GM04503 (cell line): ENCODE measurements around the gene LAMP1.
"Not testable (repeated sequence)": the region's sequence is repeated elsewhere in the genome, so short reads cannot be mapped to it uniquely, and the experiment has no call there.

ENCODE experiments used
- DNase-seq: peaks from one replicate; pipeline ENCODE4 v3.0.0-alpha.2; 2012; ENCODE audit warnings: low read depth

The LAMP1 gene

DNA sequence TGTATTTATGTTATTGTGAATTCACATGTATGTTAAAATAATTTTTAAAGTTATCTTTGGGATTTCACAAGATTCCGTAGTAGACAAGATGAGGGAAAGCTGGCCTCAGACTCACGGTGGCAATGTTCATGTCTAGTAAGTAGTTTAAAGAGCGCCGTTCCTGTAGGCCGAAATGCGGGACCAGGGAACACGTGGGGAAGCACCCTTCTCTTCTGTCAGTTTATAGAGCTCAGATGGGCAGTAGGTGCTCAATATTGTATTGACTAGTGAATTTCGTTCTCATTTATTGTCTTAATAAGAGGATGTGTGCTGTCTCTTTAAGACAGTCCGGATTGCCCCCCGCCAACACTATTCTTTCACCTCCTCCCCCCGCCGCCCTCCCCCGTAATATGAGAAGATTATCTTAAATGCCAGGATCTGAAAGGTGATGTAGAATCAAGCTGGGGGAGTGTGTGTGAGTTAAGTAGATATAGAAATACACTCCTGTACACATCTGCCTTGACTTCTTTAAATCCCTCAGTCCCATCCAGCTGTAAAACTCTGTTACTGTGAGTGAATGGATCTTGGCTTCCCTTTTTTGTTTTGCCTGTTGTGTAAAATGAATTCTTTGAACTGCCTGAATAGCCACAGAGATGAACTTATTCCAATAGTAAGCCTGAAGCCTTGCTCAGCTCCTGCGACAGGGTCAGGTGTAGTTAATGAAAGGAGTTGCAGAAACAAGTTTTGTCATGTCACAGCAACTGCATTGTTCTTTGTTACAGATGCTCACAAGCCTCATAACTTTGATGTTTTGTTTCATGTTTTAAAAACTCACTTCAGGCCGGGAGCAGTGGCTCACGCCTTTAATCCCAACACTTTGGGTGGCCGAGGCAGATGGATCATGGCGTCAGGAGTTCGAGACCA, 1.3 kb downstream of the LAMP1 start:
- DNase-seq, result no peak

DNA sequence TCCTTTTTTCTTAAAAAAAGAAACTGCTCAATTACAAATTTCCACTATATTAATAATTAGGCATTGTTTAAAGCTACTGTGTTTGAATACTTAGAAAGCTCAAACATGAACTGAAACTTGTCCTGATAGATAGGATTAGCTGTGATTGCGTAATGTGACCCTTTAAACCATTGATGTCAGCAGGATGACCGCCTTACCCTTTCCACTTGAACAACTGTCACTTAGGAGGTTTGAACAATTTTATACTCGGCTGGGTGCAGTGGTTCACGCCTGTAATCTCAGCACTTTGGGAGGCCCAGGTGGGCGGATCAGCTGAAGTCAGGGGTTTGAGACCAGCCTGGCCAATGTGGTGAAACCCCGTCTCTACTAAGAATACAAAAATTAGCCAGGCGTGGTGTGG, 2.9 kb downstream of the LAMP1 start:
- DNase-seq, result no peak

DNA sequence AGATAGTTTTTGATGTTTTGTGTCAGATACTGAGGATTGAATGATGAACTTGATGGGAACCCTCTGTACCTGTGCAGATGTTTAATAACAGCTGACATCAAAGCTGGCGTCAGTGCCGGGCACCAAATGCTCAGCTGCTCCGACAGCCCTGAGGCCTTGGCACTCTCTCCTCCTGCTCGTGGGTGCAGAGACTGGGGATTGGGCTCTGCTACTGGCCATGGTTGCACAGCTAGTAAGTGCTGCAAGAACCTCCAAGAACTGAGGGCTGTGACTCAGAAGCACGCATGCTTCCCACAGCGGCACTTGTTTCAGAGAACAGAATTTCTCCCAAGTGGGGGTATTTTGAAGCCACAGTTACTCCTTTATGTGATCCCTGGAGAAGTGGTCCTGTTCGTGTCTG, 5.9 kb downstream of the LAMP1 start:
- DNase-seq, result no peak

DNA sequence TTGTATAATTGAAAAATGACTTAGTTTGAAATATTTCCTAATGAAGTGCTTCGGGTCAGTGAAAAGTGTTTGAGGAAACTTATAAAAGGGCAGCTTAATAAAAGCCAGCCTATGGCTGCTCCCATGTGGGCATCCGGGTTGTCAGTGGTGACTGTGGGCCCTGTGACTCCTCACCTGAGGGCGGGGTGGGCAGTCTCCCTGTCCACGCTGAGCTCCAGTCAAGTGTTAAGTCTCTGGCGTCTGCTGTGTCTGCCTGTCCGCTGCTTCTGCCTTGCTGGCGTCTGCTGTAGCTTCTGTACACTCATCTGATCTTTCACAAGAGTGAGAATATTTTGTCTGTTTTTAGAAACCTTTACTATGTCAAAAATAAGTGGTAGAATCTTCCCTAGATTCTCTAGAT, 7.1 kb downstream of the LAMP1 start:
- DNase-seq, result no peak

DNA sequence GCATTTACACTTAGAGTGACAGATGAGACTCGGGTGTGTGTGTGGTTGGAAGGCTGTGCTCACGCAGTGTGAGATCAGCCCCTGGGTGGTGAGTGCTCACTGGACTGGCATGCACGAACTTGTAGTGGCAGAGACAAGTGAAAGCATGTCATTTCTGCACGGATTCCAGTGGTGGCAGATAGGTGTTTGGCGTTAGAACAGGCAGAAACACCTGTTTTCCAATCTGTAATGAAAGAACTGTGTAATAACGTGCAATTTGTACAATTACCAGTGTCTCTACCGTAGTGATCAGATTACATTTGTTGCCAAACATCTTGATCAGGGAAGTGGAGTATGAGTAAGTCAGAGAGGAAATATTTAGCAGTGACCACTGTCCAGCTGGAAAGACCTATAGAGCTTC, 8.2 kb downstream of the LAMP1 start:
- peak; percentile 16 for DNase-seq

DNA sequence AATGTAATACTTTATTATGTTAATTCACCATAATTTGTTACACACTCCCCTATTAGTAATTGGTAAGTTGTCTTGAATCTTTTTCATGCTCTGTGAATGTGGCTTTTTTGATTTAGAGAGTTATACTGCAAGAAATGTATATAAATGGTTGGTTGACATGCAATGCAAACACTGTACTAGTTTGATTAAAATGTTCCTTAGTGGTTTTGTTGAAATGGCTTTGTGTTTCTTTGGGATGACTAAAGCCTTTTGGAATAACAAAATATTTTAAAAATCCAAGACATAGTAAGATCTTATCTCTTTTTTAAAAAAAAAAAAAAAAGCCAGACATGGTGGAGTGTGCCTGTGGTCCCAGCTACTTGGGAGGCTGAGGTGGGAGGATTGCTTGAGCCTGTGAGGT, 10.5 kb downstream of the LAMP1 start:
- no peak for DNase-seq

DNA sequence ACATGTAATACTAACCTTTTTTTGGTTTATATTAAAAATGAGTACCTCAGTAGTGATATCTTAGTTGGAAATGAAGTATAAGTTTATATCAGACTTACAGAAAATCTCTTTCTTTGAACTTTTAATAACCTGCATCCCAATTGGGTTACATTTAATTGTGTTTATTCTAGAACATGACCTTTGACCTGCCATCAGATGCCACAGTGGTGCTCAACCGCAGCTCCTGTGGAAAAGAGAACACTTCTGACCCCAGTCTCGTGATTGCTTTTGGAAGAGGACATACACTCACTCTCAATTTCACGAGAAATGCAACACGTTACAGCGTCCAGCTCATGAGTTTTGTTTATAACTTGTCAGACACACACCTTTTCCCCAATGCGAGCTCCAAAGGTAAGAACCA, 12.4 kb downstream of the LAMP1 start:
- DNase-seq, result no peak

DNA sequence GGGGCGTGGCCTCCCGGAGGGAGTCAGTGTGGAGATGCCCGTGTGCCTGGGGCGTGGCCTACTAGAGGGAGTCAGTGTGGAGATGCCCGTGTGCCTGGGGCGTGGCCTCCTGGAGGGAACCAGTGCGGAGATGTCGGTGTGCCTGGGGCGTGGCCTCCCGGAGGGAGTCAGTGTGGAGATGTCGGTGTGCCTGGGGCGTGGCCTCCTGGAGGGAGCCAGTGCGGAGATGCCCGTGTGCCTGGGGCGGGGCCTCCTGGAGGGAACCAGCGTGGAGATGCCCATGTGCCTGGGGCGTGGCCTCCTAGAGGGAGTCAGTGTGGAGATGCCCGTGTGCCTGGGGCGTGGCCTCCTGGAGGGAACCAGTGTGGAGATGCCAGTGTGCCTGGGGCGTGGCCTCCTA, 17.1 kb downstream of the LAMP1 start:
- DNase-seq, result not testable (repeated sequence)

DNA sequence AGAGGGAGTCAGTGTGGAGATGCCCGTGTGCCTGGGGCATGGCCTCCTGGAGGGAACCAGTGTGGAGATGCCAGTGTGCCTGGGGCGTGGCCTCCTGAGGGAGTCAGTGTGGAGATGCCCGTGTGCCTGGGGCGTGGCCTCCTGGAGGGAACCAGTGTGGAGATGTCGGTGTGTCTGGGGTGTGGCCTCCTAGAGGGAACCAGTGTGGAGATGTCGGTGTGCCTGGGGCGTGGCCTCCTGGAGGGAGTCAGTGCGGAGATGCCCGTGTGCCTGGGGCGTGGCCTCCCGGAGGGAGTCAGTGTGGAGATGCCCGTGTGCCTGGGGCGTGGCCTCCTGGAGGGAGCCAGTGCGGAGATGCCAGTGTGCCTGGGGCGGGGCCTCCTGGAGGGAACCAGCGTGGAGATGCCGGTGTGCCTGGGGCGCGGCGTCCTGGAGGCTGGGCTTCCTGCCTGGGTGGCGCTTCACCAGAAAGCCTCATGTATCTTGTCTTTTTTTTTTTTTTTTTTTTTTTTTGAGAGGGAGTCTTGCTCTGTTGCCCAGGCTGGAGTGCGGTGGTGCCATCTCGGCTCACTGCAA, 17.9 kb downstream of the LAMP1 start:
- not testable (repeated sequence) for DNase-seq

DNA sequence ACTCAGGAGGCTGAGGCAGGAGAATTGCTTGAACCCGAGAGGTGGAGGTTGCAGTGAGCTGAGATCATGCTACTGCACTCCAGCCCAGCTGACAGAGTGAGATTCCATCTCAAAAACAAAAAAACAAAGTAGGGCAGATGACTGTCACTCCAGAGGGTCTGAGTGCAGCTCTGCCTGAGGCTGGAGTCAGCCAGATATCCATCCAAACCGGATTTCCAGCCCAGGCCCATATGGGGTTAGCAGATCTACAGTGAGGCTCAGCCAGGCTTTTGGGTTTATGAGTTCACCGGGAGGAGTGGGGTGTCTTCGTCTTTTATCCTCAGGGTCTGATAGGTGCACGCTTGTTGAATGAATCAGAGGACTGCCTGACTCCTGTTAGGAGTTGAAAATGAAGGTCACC, 19.0 kb downstream of the LAMP1 start:
- no peak for DNase-seq

DNA sequence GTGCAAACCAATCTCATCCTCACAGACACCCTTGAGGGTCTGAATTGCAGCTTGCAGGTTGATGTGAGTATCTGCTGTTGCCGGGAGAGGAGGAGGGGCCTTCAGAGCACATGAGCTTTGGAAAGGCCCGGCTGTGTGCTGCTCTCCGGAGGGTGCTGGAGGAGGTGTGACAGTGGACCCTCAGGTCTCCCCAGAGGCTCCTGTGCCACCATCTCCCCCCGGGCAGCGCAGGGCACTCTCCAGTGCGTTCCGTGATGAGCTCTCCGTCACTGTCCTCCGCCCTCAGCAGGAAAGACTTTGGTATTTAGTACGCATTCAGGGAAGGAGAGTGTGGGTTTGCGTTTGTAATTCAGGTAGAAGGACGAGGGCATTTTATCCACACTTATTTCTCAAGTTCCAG, 20.0 kb downstream of the LAMP1 start:
- DNase-seq, result no peak

DNA sequence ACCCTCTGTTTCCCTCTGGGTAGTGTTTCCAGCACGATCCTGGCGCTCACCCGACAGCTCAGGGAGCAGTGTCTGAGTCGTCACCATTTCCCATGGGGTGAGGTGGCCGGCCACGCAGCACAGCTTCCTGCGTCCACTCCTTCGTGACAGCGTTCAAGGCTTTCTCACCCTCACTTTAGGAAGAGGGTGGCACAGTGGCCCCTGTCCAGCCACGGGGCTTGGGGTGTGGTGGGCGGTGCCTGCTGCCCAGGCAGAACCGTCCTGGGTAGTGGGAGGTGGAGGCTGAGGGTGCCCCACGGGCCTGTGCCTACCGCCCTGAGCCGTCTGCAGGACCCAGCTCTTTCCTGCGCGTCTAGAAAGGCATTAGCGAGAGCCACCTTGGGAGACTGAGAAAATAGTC, 21.9 kb downstream of the LAMP1 start:
- no peak for DNase-seq

DNA sequence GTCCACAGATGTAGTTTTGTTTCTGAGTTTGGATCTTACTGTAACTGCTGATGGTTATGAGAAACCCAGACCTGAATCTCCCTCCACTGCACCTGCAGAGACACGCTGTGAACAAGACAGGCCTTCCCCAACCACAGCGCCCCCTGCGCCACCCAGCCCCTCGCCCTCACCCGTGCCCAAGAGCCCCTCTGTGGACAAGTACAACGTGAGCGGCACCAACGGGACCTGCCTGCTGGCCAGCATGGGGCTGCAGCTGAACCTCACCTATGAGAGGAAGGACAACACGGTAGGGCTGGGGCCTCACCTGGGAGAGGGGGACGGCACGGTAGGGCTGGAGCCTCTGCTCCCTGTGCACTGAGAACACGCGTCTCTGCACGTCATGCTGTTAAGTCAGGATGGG, 22.3 kb downstream of the LAMP1 start:
- no peak for DNase-seq

DNA sequence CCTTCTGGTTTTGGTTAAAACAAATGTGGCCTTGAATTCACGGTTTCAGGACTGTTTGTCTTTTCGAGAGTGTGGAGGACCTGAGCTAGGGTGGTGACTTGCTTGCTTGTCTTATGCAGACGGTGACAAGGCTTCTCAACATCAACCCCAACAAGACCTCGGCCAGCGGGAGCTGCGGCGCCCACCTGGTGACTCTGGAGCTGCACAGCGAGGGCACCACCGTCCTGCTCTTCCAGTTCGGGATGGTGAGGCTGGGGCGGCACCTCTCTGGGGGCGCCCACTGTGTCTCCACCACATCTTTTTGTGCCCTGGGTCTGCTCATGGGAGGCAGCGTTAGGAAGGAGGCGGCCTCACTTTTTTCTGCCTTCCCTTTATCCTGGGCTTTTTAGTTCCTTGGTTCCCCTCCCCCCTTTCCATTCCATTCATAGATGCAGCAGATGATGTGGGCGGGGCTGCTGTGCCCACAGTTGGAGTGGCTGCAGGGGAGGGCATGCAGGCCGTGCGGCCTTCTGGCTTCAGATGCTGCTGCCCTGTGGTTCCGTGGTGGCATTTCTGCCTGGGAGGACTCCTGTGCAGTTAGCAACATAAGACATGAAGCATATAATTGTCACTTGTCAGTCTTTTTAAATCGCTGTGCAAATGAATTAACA, 23.3 kb downstream of the LAMP1 start:
- no peak for DNase-seq

DNA sequence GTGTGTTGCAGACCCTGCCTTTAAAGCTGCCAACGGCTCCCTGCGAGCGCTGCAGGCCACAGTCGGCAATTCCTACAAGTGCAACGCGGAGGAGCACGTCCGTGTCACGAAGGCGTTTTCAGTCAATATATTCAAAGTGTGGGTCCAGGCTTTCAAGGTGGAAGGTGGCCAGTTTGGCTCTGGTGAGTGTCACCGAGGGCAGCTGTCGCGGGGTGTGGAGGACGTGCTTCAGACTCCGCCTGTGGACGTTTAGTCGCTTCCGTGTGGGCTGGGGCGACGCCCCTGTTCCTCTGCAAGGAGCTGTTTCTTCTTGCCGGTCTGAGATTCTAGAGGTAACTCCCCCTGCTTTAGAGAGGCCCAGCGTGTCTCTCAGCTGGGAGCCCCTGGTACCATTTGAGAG, 24.5 kb downstream of the LAMP1 start:
- no peak for DNase-seq

DNA sequence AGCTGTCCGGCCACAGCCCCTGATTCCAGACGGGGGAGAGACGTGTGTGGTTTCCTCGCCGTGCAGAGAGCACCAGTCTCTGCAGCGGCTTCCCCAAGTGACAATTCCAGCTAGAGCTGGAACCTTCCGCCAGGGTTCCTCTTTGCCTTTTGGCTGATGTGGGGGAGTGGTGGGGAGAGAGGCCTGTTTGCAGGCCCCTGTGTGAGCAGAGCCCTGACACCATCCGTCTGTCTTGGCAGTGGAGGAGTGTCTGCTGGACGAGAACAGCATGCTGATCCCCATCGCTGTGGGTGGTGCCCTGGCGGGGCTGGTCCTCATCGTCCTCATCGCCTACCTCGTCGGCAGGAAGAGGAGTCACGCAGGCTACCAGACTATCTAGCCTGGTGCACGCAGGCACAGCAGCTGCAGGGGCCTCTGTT, 25.0 kb downstream of the LAMP1 start:
- DNase-seq, result no peak

DNA sequence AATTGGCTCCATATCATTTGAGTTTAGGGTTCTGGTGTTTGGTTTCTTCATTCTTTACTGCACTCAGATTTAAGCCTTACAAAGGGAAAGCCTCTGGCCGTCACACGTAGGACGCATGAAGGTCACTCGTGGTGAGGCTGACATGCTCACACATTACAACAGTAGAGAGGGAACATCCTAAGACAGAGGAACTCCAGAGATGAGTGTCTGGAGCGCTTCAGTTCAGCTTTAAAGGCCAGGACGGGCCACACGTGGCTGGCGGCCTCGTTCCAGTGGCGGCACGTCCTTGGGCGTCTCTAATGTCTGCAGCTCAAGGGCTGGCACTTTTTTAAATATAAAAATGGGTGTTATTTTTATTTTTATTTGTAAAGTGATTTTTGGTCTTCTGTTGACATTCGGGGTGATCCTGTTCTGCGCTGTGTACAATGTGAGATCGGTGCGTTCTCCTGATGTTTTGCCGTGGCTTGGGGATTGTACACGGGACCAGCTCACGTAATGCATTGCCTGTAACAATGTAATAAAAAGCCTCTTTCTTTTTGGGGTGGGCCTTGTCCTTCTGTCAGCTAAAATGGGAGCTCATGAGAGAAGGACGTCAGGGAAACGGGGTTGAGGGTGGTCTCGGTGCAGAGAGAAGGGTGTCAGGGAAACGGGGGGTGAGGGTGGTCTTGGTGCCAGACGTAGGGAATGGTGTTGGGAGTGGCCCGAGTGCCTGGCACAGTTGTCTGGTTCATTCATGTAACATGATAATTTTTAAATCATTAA, 26.0 kb downstream of the LAMP1 start:
- DNase-seq, result no peak

DNA sequence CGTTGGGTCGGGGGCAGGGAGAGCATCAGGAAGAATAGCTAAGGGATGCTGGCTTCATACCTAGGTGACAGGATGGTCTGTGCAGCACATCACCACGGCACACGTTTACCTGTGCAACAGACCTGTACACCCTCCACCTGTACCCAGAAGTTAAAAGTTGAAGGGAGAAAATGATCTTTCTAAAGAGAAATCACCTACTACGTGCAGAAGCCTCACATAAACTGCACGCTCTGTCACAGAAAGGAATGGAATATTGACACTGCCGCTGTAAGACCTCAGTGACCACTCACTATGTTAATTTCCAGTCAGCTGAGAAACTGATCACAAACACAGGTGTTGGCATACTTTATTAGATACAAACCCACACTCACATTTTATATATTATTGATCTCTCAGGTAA, 26.8 kb downstream of the LAMP1 start:
- no peak for DNase-seq

DNA sequence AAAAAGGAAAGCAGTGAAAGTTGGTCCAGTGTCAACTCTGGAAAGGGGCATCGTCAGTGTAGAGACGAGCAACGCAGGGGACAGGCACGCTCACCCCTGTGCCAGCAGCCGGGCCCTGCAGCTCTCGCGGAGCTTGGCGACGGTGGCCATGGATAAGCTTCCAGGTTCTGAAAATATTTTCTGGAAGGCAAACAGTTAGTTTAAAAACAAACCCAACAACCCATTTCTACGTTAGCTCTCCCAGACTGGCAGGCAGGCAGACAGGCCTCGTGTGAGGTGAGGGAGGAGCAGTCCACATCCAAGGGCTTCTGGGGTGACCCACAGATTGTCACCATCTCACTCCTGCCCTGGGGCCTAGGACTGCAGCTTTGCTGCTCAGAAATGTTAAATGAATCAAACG, 27.4 kb downstream of the LAMP1 start:
- DNase-seq, result no peak

DNA sequence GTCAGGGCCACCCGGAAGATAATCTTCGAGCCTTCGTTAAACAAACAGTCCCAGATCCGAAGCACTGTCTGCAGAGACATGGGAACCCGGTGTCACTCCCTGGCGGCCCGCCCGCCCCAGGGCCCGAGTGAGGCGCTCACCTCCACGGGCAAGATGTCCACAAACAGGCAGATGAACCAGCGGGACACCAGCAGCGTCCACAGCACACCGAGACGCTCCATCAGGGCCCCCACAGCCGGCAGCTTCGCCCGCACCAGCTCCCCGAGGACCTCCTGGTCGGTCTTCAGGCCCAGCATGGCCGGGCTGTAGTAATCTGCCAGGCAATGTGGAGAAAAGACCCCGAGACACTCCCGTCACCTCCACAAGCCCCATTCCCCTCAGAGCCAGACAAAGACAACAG, 28.7 kb downstream of the LAMP1 start:
- DNase-seq, result no peak

DNA sequence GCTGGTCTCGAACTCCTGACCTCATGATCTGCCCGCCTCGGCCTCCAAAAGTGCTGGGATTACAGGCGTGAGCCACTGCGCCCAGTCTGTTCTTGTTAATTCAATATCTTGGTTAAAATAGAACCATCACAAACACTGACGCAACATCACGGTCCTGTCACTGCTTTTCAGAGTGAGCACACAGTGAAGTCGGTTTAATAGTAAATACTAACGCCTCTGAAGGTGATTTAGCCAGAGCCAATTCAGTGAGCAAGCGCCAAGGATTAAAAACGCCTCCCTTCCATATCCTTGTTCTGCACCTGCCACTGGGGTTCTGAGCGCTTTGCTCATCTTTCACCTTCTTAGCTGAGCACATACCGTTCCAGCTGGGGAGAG, 30.3 kb downstream of the LAMP1 start:
- DNase-seq, result no peak

DNA sequence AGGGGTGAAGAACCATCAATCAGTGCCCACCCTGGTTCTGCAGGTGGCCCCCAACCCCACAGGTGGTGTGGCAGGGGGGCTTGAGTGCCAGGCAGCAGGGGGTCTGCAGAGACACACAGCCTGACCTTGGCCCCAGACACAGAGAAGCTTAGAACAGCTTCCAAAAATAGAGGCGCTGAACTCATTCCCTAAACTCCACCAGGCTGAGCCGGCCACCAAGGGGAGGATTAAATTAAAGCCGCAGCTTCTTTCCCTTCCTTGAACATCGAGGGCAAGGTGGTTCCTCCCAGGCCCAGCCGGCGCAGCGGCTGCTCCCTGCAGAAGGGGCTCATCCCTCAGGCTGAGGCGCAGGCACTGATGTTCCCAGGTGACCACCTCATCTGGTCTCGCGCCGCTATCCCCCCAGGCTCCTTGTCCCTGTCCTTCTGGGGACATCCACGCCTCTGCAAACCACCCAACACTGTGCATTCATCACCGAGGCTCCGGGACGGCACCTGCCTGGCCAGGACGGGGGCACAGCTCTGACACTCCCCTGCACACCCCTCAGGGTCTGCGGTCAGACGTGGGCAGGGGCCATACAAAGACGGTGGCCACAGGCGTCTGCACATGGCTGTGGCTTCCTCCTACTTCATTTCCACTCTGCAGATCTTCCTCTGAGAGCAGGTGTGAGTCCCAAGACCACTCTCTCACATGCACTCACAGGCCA, 30.9 kb downstream of the LAMP1 start:
- no peak for DNase-seq
